KMS-11 (cell line): ENCODE results near the gene WHAMM.

ENCODE experiments used
- H2AFZ ChIP-seq: fragments of 200-600 bp; sonication (generic); 2 replicates; pipeline ENCODE4 v1.6.1; 2016; ENCODE audit warnings: antibody characterized with exemption, mixed run types, low read depth
- H3K27ac ChIP-seq: fragments of 200-600 bp; sonication (generic); 2 replicates; pipeline ENCODE4 v1.6.1; 2016; ENCODE audit warnings: mild to moderate bottlenecking, mixed run types
- H3K27me3 ChIP-seq: fragments of 200-600 bp; sonication (generic); 2 replicates; pipeline ENCODE4 v1.6.1; 2017; ENCODE audit warnings: mild to moderate bottlenecking, low read depth, mixed run types, moderate library complexity; ENCODE audit not compliant: insufficient read depth
- H3K36me3 ChIP-seq: fragments of 200-600 bp; sonication (generic); 2 replicates; pipeline ENCODE4 v1.6.1; 2017; ENCODE audit warnings: mild to moderate bottlenecking, mixed run types; ENCODE audit not compliant: insufficient read depth
- H3K4me1 ChIP-seq: fragments of 200-600 bp; sonication (generic); 2 replicates; pipeline ENCODE4 v1.6.1; 2016; ENCODE audit warnings: mild to moderate bottlenecking, low read depth, mixed run types; ENCODE audit not compliant: poor library complexity, severe bottlenecking
- H3K4me2 ChIP-seq: fragments of 200-600 bp; sonication (generic); 2 replicates; pipeline ENCODE4 v1.7.0; 2016; ENCODE audit warnings: mild to moderate bottlenecking, mixed run types
- H3K4me3 ChIP-seq: fragments of 200-600 bp; sonication (generic); IDR thresholded peaks from 2 replicates; pipeline ENCODE4 v1.6.1; 2017; ENCODE audit warnings: low read depth, low read length, mixed read lengths; ENCODE audit not compliant: insufficient read depth
- H3K79me2 ChIP-seq: fragments of 200-600 bp; sonication (generic); 2 replicates; pipeline ENCODE4 v1.6.1; 2016; ENCODE audit warnings: low read depth, mixed run types; ENCODE audit not compliant: insufficient read depth
- H3K9ac ChIP-seq: fragments of 200-600 bp; sonication (generic); 2 replicates; pipeline ENCODE4 v1.6.1; 2016; ENCODE audit warnings: mild to moderate bottlenecking, mixed run types
- H4K20me1 ChIP-seq: fragments of 200-600 bp; sonication (generic); 2 replicates; pipeline ENCODE4 v1.6.1; 2016; ENCODE audit warnings: mild to moderate bottlenecking, mixed run types; ENCODE audit not compliant: insufficient read depth
- TF ChIP-seq, protein P1 (sequence below): fragments of 200-600 bp; sonication (generic); conservative IDR thresholded peaks from 2 replicates; pipeline ENCODE4 v1.6.1; 2017; ENCODE audit warnings: low read depth, mild to moderate bottlenecking, antibody characterized with exemption, low read length, moderate library complexity, mixed read lengths

The WHAMM gene

DNA sequence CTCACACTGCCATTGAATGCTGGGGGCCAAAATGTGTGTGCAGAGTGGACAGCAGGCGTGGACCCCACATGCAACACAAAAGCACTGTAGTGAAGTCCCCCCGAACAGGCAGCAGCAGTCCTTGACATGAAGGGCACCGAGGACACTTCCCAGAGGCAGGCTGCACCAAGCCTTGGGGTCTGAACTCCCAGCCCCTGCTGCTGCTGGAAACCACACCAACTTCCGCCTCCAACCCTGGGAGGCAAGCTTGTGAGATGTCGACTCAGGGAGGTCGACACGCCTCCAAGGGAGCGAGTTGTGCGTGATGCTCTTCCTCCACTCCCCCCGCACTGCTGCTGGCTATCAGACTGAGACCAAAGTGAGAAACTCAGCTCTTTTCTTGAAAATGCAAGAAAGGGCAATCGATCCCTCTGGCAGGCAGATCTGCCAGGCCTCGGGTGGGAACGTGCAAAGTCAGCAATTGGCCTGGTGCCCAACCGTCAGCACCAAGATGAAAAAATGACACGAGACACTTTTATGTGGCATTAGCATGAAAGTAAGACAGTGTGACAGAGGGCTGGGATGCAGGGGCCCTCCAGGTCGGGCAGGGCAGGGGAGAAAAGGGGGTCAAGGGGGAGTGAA lies 43.6 kb downstream of the WHAMM start:
- no peak overlapping the region for H3K27ac ChIP-seq
- TF ChIP-seq, protein P1, sequence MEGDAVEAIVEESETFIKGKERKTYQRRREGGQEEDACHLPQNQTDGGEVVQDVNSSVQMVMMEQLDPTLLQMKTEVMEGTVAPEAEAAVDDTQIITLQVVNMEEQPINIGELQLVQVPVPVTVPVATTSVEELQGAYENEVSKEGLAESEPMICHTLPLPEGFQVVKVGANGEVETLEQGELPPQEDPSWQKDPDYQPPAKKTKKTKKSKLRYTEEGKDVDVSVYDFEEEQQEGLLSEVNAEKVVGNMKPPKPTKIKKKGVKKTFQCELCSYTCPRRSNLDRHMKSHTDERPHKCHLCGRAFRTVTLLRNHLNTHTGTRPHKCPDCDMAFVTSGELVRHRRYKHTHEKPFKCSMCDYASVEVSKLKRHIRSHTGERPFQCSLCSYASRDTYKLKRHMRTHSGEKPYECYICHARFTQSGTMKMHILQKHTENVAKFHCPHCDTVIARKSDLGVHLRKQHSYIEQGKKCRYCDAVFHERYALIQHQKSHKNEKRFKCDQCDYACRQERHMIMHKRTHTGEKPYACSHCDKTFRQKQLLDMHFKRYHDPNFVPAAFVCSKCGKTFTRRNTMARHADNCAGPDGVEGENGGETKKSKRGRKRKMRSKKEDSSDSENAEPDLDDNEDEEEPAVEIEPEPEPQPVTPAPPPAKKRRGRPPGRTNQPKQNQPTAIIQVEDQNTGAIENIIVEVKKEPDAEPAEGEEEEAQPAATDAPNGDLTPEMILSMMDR = no peak
- H4K20me1 ChIP-seq = no peaks in the 10 kb centered on the region

DNA sequence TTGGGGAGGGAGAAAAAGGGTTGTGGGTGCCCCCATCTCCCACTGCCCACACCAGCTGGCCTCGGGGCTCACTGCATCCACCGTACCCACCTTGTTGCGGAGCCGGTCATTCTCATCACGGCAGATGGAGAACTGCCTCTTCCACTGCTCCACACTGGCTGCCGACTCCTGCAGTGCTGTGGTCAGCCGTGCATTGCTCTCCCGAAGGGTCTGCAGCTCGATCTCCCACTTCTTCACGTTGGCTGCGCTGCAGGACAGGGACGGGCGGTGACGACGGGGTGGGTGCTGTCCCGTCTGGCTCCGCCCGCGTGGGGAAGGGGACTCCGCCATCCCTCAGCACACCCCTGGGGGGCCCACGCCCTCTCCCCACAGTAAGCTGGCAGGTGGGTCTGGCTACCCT lies 45.1 kb downstream of the WHAMM start:
- Histone ChIP-seq H3K4me2 (no peak overlapping the region), H3K27ac (no peak overlapping the region), H3K27me3 (no peaks in the 10 kb centered on the region), H3K79me2 (no peaks in the 10 kb centered on the region), H3K9ac (no peak overlapping the region), H3K36me3 (no peaks in the 10 kb centered on the region), H3K4me3 (no peak overlapping the region), H4K20me1 (no peaks in the 10 kb centered on the region), H3K4me1 (no peaks in the 10 kb centered on the region), H2AFZ (no peak overlapping the region)
- TF ChIP-seq, protein P1 = no peak

More for the DNA sequence above, 43.6 kb downstream of the WHAMM start:
- Histone ChIP-seq H3K79me2 (no peaks in the 10 kb centered on the region), H3K4me1 (no peaks in the 10 kb centered on the region), H2AFZ (no peak overlapping the region), H3K4me3 (no peak overlapping the region), H3K9ac (no peak overlapping the region), H3K4me2 (no peak overlapping the region), H3K36me3 (no peaks in the 10 kb centered on the region), H3K27me3 (no peaks in the 10 kb centered on the region)

DNA sequence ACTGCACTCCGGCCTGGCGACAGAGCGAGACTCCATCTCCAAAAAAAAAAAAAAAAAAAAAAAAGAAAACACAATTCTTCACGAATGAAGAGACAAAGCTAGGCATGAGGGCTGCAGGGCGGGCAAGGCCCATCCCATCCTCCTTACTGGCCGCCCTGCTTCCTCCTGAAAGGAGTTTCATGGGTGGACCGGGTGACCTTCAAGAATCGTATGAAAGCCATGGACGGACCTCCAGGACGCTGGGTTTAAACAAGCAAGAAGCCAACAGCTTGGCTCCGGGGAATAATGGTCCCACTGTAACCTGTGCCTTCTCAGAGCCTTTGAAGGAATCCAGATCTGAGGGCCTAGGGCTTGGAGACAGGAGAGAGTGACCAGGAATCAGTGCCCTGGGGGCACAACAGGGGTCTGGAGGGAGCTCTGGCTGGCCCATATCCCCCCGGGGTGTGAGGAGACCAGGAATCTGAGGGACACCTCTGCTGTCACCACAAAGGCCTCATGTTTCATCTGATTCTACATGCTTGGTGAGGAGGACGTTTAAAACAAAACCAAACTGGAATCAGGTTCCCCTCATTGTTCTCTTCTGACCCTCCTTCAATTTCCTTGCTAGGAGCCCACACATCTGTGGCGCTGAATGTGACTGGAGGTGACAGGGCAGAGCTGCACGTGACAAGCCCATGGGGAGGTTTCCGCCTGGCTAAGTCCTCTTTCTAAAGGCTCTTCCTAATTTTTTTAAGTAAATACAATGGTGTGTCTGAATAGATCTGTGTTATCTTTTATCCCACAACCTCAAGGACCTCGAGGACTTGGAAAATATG lies 46.1 kb downstream of the WHAMM start:
- H3K4me1 ChIP-seq = no peaks in the 10 kb centered on the region
- H4K20me1 ChIP-seq = no peaks in the 10 kb centered on the region
- no peak overlapping the region for H3K4me3 ChIP-seq
- H3K9ac ChIP-seq = no peak overlapping the region
- no peak overlapping the region for H2AFZ ChIP-seq
- H3K79me2 ChIP-seq = no peaks in the 10 kb centered on the region
- TF ChIP-seq, protein P1 = no peak
- H3K27me3 ChIP-seq = no peaks in the 10 kb centered on the region
- H3K27ac ChIP-seq = no peak overlapping the region
- no peak overlapping the region for H3K4me2 ChIP-seq
- H3K36me3 ChIP-seq = no peaks in the 10 kb centered on the region

- Histone ChIP-seq H3K36me3 (no peaks in the 10 kb centered on the region), H2AFZ (no peak overlapping the region), H3K4me1 (no peaks in the 10 kb centered on the region), H3K9ac (no peak overlapping the region), H3K27ac (no peak overlapping the region), H3K27me3 (no peaks in the 10 kb centered on the region), H4K20me1 (no peaks in the 10 kb centered on the region), H3K4me3 (no peak overlapping the region), H3K79me2 (no peaks in the 10 kb centered on the region), H3K4me2 (no peak overlapping the region)
- TF ChIP-seq, protein P1 = no peak
Observed at GRCh38 chr15:82856397-82857170, 47.2 kb downstream of the WHAMM start.
